Measurements from ENCODE around the gene MAP4K2.

DNA sequence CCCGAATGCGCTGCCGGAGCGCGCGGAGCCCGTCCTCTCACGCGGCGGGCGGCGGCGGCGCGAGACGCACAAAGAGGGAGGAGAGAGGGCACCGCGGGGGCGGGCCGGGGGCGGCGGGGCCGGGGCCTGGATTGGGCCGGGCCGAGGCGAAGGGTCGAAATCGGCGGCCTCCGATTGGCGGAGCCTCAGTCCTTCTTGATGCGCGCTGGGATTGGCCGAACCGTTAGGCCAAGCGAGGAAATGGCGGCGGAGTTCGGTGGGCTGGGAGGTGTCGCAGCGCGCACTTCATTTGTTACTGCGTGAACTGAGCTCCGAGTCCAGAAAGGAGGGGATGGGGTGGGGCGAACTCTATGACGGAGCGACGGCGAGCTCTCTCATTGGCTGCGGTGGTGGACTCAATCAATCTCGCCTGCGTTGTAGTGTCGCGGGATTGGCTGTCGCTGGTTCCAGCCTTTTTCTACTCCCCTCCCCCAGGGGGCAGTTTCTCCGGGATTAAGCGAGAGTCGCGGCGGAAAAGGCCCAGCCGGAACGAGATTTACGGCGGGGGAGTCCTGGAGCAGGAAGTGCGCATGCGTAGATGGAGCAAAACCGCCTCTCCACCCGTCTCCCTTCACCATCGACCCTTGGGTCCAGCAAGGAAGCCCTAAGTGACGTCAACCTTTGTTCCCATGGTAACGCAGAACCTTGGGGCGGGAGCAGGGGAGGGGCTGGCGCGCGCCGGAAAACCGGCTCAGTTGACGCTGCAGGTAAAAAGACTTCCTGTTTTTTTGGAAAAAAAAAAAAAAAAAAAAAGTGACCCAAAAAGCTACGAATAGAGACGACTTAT is 24.3 kb downstream of the MAP4K2 start, which contains the start of gene SF1:
- TF ChIP-seq, protein P1, sequence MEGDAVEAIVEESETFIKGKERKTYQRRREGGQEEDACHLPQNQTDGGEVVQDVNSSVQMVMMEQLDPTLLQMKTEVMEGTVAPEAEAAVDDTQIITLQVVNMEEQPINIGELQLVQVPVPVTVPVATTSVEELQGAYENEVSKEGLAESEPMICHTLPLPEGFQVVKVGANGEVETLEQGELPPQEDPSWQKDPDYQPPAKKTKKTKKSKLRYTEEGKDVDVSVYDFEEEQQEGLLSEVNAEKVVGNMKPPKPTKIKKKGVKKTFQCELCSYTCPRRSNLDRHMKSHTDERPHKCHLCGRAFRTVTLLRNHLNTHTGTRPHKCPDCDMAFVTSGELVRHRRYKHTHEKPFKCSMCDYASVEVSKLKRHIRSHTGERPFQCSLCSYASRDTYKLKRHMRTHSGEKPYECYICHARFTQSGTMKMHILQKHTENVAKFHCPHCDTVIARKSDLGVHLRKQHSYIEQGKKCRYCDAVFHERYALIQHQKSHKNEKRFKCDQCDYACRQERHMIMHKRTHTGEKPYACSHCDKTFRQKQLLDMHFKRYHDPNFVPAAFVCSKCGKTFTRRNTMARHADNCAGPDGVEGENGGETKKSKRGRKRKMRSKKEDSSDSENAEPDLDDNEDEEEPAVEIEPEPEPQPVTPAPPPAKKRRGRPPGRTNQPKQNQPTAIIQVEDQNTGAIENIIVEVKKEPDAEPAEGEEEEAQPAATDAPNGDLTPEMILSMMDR (IDR thresholded peaks at IDR 0.05), result no peak
- TF ChIP-seq POLR2A (IDR thresholded peaks at IDR 0.05), result peak; percentile 56 to 97
